Activated CD8-positive, alpha-beta memory T cell treated with anti-CD3 and anti-CD28 coated beads, Interleukin-2, amount 50 U/mL, for 48 hours (primary cell): Measurements from ENCODE around the gene TBC1D22A.

Experiments
- DNase-seq: peaks from one replicate; pipeline ENCODE4 v3.0.0-alpha.2; 2020

TBC1D22A gene

DNA sequence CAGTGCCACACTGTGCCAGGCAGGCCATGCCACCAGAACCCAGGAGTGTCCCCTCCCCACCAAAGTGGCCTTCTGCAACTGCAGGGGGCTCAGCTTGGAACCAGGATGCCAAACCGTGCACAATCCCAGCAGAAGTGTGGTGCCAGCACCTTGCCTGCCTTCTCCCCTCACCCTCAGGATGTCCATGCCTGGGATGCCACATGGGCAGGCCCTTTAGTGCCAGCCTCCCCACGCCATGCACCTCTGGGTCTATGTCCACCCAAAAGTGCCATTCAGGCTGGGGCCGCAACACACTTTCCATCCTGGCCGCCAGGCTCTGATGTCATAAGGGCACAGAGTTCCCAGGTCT is 8.7 kb upstream of the TBC1D22A start:
- DNase-seq: no peak

DNA sequence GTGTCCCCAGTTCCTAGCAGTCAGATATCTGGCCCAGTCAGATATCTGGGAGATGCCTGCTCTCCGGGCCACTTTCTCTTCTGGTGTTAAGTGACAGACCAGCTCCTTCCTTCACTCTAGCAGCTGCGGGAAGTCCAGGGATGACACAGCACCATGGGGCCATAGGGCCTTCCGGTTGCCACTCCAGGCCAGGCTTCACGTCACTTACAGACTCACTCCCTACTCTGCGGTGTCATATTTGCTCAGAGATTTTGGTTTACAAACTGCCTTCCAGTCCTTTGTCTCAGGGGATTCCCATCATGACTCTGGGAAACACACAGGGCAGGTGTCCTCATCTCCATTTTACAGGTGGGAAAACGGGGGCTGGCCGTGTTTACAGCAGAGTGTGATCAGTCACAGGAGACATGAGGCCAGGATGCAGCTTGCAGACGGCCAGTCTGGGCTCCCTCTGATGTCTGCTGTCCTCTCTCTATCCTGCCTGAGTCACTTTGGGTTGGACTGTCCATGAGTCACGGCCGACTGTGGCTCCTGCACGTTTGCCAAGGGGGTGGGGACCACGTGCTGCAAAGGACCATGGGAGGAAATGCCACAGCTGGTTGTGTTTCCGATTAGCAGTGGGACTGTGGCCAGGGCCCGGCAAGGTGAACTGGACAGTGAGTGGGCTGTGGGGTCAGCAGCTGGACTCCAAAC is 8.2 kb upstream of the TBC1D22A start:
- DNase-seq: no peak

DNA sequence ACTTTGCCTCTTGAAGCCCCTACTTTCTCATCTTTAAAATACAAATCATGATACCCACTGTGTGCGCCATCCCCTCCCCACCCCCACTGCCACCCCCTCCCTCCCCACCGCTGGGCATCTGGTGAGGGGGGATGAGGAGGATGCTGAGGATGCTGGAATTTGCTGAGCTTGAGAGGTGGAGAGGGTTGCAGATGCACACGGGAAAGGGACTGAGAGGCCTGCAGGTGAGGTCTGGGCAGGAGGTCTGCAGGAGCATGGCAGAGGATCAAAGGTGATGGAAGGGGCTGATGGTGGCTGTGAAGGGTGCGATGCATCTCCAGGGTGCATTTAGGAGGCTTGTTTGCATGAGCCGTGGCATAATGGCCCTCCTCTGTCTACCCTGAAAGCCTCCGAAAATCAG is 7.6 kb upstream of the TBC1D22A start:
- DNase-seq: no peak

DNA sequence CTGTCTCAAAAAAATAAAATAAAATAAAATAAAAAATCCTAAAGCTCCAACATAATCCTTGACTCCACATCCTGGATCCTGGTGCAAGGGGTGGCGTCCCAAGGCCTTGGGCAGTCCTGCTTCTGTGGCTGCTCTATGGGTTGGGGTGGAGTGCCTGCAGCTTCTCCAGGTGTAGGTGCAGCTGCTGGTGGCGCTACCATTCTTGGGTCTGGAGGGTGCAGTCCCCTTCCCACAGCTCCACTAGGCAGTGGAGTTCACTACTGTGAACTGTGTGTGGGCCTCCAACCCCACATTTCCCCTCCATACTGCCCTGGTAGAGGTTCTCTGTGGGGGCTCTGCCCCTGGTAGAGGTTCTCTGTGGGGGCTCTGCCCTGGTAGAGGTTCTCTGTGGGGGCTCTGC is 6.9 kb upstream of the TBC1D22A start:
- no peak for DNase-seq

DNA sequence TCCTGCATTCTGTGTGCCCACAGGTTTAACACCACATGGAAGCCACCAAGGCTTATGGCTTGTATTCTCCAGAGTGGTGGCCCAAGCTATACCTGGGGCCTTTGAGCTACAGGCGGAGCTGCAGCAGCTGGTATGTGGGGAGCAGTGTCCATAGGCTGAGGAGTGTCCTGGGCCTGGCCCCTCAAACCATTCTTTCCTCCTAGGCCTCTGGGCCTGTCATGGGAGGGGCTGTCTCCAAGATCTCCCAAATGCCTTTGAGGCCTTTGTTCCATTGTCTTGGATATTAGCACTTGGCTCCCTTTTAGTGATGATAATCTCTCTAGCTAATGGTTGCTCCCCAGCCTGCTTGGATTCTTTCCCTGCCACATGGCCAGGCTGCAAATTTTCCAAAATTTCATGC is 6.4 kb upstream of the TBC1D22A start:
- DNase-seq: no peak

DNA sequence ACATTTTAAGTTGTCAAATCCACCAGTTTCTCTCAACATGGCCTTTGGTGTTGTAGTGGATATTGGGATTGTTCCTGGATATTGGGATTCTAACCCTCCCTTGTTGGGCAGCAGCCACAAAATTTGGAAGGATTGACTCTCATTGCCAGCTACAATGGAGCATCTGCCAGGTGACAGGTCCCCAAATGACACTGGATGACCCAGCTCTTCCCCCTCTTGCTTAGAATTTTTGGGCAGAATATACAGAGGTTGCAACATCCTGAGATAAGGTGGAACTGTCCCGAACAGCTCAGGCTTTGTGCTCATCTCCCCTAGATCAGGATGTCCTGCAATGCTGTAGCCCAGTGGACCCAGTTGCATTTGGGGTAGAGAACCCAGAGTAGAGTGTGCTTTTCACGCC is 5.3 kb upstream of the TBC1D22A start:
- no peak for DNase-seq

DNA sequence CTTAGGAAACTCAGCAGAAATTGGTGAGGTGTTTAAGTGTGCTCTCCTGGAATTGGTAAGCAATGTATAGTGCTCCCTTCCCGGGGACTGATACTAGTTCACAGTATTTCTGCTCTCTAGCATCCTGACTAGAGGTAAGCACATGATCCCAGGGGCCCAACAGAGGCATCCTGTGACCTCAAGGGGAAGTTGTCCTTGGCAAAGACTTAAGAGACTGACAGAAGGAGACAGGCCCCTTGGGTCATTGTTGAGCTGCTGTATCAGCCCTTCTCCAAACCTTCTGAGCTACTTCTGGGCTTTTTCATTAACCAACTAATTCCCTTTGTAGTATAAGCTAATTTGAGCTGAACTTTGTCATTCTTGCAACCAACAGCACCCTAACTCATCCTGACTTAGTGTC is 4.3 kb upstream of the TBC1D22A start:
- no peak for DNase-seq

DNA sequence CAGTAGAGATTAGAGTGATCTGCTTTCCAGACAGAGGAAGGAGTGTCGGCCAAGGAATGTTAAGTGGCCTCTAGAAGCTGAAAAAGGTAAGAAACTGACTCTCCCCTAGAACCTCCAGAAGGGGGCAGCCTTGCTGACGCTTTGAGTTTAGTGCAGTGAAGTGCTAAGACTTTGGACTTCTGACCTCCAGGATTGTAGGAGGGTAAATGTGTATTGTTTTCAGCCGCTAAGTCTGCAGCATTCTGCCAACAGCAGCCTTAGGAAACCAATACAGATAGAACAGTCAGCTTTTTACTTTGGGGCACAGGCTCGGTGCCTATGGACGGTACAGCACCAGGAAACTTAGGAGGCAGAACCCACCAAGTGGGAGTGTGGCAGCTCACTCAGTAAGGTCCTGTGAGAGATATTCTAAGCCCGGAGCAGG is 3.6 kb upstream of the TBC1D22A start:
- no peak for DNase-seq

DNA sequence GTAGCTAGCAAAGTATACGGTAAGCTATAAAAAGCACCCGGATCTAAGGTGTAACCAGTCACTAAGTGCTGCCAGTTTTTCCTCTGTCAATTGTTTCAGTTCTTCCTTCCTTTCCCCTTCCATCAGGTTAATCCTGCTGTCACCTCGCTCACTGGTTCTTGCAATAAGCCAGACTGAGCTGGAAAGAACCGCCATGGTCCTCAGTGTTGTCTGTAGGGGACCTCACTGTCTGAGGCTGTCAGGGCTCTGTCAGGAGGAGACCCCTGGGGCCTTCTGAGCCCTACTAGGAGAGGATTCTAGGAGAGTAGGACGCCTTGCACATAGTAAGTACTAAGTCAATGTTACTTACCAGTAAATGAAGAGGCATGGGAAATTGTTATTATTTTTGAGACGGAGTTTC is 1.4 kb upstream of the TBC1D22A start:
- DNase-seq: no peak

DNA sequence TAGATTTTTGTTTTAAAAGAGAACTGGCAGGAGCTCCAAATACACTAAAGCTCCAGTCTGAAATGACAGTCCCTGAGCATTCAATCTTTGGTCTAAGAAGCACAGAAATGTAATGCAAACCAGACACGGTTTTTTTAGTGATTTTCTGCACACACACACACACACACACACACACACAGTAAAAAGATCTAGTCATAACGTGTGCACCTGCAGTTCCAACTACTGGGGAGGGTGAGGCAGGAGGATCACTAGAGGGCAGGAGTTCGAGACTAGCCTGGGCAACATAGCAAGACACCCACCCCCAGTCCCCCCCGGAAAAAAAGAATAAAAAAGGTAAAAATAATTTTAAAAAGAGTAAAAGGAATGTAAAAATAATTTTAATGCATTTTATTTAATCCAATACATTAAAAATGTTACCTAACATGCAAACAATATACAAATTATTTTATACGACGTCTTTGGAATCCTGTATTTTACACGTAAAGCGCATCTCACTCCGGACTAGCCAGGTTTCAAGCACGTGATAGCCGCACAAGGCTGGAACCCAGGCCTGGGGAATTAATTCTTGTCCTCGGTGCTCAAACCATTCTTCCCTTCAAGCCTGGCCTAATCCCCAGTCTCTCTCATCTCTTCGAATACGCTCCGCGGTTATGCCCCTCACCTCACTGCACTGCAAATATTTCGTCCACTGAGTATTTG is 762 bp upstream of the TBC1D22A start:
- no peak for DNase-seq

DNA sequence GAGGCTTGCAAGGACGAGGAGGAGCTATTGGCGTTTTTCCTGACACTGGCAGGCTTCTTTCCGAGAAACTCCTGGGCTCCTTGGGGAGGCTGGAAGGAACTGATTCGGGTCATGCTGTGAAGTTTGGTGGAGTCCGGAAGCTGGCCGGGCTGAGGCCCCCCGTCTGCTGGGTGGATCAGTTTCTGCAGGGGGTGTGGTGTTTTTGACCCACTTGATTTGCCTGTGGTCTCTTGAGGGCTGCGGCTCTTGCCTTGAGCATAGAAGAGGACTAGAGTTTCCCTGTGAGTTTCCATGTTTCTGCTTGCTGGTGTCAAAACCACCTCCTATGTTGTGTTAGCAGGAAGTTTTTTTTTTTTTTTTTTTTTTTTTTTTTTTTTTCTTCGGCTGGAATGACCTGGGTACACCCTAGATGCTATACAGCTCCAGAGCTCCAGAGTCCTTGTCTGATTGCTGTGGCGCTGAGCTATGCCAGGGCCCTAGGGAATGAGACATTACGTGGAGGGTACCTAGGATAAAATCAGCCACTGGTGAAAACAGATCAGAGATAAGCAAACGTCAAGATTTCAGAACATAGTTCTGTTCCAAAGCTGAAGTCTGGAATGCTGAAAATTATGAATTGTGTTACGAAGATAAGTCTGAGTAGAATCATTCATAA is 728 bp downstream of the TBC1D22A start:
- DNase-seq: no peak

DNA sequence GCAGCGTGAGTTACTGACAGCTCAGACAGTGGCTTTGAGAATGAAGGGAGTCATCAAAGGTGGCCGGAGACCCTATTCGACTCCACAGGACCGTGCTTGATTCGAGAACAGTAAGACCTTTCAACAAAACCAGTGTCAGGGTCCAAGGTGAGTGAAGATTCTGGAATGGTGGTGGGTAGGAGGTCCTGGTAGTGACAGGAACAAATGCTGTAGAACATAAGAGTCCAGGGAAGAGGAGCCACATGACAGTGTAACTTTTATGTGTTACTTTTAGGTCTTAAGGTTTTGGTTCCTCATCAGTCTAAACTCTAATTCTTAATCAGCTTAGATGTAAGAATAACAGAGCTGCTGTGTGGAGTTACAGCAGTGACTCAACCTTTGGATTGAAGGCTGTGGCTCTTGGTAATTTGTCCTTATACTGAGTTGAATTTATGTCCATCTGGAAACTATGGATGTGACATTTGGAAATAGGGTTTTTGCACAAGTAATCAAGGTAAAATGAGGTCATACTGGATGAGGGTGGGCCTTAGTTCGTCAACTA is 1.8 kb downstream of the TBC1D22A start:
- DNase-seq: no peak

DNA sequence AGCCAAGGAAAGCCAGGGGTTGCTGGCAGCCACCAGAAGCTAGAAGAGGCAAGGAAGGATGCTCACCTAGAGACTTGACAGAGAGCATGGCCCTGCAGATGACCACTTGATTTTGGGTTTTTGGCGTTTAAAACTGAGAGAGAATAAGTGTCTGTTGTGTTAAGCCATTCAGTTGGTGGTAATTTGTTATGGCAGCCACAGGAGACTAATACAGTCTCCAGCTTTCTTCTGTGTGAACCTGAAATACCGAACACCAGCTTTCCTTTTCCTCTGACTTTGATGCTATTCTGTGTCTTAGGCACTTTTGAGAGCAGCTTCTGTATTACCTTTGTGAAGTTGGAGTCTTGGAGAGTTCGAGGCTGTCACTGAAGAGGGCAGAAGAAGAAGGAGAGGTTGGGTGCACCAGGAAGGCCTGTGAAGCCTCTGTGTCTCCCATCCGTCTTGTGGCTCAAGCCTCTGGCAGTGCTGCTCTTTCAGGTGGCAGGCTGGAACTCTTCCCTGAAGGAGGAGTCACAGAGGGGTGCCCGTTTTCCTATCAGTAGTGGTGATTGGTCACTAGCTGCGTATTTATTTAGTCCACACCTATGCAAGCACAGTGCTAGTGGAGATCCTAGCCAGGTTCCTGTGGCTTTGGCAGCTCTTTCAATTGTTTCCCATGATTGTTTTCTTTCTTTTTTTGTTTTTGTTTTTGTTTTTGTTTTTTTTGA is 2.5 kb downstream of the TBC1D22A start:
- no peak for DNase-seq

DNA sequence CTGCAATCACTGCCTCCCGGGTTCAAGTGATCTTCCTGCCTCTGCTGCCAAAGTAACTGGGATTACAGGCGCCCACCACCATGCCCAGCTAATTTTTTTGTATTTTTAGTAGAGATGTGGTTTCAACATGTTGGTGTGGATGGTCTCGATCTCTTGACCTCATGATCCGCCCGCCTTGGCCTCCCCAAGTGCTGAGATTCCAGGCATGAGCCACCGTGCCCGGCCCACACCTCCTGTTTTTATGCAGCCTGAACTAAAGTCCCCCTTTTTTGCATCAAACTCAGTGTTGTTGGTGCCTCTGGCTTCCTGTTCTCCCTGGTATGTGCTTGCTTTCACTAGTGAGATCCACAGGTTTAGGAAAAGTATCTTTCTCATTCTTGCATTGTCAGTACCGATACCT is 4.2 kb downstream of the TBC1D22A start:
- DNase-seq: no peak

DNA sequence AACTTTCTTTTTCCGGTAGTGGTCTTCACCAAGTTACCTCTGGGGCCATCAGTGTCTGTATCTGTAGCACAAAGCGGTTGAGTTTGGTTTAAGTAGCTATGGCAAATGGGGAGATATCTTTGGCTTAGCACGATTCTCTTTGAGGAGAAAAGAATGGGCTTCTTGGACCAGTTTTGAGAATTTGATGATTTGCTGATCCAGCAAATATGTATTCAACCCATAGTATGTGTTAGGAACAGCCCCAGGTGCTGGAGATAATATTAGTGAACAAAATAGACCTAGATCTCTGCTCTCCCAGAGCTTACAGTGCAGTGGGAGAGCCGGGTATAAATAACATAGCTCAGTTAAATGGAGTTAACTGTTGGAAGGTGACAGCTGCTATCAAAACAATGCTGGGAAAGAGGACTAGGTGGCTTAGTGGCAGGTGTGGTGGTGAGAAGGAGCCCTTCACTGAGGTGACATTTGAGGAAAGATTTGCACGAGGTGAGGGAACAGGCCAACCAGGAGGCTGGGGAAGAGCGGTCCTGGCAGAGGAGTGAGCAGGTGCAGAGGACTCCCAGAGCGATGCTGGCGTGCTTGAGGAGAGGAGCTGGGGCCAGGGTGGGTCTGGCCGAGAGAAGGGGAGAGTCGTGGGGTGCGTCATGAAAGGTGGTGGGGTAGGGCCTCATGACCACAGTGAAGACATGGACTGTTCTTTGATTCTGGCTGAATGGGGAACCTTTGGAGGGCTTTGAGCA is 5.0 kb downstream of the TBC1D22A start:
- DNase-seq: no peak

DNA sequence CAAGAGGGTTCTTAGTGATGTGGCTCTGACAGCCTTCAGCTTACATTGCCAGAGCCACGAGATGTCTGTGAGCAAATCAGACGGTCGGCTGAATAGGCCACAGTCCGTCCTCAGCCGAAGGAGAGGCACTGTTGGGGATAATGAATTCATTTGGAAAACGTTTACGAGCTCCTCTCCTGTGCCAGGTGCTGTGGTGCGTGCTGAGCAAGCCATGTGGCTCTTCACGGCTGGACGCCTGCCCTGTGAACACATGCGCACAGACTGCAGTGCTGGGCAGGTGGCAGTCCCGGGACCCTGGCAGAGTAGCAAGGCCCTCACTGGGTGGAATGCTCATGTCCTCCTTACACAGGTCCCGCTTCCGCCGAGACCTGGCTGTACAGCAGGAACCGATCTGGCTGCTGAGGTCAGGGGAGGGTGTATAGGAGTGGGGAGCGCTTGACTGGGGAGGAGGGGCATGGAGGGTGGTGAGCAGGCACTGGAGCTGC is 6.8 kb downstream of the TBC1D22A start:
- DNase-seq: no peak

DNA sequence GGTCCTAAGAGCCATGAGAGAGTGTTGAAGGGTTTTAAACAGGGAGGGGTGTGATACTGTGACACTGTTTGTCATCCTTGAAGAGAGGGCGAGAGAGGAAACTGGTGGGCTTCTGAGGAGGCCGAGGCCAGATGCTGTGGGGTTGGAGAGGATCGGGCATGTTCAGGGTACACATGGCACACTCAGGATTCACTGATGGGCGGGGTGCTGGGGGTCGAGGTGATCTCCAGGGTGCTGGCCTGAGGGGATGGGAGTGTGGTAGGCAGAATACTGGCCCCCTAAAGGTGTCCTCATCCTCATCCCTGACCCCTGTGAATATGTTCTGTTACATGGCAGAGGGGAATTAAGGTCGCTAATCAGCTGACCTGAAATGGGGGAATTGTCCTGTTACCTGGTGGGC is 7.3 kb downstream of the TBC1D22A start:
- DNase-seq: no peak

DNA sequence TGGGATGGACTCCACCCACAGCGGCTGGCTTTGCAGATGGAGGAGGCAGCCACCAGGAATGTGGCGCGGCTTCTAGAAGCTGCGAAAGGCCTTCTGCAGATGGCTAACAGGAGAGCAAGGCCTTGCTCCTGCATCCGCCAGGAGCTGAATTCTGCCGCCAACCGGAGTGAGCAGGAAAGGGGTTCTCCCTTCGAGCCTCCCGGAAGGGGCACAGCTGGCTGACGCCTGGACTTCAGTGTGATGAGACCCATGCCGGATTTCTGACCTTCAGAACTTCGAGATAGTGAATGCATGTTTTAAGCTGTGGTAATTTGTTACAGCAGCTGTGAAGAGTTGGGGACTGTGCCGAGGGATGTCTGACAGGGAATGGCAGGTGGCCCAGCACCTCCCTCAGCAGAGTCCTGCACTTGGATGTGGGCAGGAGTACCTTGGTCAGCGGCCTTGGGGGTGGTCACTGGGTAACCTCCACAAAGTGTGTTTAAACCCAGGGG is 7.7 kb downstream of the TBC1D22A start:
- no peak for DNase-seq

DNA sequence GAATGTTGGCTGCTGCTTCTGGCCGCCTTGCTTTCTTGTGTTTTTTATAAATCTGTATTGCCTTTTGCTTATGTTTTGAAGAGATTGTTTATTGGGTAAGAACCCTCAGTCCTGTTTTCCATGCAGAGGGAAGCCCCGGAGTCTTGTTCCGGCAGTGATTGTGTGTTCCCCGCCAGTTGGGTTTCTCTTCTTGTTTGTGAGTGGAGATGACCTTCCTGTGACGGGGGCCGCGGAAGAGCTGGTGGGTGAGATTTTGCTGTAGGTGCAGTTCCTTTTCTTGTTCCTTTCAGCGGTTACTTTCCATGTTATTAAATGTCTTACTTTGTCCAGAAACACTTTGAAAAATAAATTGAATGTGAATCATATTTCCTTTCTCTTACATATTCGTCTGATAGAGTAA is 8.3 kb downstream of the TBC1D22A start:
- DNase-seq: no peak

DNA sequence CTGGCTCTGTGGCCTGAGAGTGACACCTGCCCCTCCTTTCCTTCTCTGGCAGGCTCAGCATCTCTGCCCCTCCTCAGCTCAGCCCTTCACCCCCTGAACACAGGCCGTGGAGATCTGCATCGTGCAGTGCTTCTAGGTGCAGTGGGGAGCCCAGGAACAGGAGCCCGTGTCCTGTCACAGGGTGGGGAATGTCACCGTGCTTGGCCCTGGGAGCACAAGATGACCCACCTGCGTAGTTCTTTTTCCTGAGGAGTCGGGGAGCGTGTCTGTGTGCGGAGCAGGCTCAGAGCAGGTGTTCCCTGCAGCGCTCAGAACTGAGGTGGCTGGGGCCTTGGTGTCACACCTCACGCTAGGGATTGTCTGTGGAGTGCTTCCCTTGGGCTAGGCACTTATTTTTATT is 10.6 kb downstream of the TBC1D22A start:
- DNase-seq: no peak

DNA sequence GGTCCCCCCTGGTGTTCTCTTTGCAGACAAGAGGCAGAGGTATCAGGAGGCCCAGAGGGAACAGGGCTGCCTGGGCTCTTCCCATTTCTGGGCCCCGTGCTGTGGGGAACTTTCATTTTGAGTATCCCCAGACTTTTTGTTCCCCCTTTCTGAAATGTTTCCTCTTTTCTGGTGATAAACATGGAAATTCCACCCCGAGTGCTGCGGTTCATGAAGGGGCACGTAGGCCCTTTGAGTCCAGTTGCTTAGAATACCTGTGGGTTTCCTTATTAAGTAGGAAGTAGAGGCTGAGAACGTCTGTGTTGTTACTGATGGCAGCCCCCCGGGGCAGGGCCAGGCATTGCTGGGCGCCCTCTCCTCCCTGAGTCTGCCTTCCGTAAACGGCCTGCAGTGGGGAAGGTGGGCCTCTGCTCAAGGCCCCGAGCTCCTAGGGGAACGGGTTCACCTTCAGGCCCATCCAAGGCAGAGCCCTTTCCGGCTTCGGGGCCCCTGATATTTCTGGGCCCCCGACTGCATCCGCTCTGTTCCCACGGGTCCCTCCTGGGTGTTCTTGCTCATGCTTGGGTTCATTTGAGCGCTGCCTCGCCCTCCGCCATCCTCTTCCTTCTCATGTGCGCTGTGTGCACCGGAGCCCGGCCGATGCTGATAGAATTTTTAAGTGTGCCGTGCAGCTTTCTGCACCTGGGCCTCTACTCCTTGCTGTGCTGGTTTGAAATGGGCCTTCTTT is 12.0 kb downstream of the TBC1D22A start:
- DNase-seq: no peak
